Measurements from ENCODE around the gene EN1. TPM values are rescaled to one million over a fixed set of nuclear protein-coding genes. Genes with fewer than 3 reads are reported as not detected.

EN1 gene
- total and polyA plus RNA-seq, 8 donors: not detected

DNA sequence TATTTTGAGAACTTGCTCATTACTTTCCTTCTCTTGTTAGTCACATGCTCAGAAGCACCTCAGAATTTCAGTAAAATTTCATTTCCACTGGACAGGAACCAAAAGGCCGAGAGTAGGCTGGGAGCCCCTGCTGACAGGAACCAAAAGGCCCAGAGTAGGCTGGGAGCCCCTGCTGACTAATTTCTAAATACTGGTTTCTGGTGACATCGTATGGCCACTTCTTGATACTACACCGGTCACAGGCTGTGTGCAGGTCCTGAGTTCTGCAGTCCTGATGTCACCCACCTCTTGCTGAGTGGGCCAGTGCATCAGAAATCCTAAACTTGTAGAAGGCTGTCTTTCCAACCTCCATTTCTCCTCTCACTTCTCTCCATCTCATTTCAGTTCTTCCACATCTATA is 17.7 kb upstream of the EN1 start:
- ATAC-seq (peak; percentile 89), DNase-seq (peak in 1 of 4 donors; percentile 59)
- Histone ChIP-seq H3K4me3 (no peak overlapping the region), H3K4me1 (no peaks in the 10 kb centered on the region), H3K9me3 (no peaks in the 10 kb centered on the region), H3K27me3 (peaks cover 18 to 49% of the 10 kb centered on the region in 2 donors), H3K36me3 (no peaks in the 10 kb centered on the region), H3K27ac (no peak overlapping the region)
- TF ChIP-seq, protein P1, sequence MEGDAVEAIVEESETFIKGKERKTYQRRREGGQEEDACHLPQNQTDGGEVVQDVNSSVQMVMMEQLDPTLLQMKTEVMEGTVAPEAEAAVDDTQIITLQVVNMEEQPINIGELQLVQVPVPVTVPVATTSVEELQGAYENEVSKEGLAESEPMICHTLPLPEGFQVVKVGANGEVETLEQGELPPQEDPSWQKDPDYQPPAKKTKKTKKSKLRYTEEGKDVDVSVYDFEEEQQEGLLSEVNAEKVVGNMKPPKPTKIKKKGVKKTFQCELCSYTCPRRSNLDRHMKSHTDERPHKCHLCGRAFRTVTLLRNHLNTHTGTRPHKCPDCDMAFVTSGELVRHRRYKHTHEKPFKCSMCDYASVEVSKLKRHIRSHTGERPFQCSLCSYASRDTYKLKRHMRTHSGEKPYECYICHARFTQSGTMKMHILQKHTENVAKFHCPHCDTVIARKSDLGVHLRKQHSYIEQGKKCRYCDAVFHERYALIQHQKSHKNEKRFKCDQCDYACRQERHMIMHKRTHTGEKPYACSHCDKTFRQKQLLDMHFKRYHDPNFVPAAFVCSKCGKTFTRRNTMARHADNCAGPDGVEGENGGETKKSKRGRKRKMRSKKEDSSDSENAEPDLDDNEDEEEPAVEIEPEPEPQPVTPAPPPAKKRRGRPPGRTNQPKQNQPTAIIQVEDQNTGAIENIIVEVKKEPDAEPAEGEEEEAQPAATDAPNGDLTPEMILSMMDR (IDR thresholded peaks at IDR 0.05): peak; percentile 44 to 52
- intact Hi-C loops (cut with DNase I): loop anchor here in 1 of 2 donors (10.0 kb wide), 1 partner anchor 820 kb away; no protein-coding TSS in a partner anchor

DNA sequence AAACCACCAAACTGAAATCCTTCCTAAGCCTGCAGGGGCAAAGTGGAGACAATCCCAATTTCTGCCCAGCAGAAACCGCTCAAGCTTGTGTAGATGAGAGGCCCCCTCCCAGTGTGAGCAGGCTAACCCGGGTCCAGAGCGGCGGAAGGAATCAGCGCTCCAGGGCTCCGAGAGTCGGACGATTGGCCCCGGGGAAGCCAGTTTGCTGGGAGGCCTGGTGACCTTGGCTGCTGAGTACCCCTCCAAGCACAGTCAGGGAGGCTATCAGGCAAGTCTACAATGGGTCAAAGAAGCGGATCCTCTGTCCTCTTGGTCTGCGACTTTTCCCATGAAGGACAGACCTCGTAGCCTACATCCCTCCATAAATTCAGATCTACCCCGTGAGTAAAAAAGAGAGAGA is 16.8 kb upstream of the EN1 start:
- H3K4me1 ChIP-seq: no peaks in the 10 kb centered on the region
- intact Hi-C loops (cut with DNase I): loop anchor here in 1 of 2 donors (10.0 kb wide), 1 partner anchor 819 kb away; no protein-coding TSS in a partner anchor
- peaks cover 27 to 58% of the 10 kb centered on the region in 2 donors for H3K27me3 ChIP-seq
- no peaks in the 10 kb centered on the region for H3K36me3 ChIP-seq
- no peak overlapping the region for H3K27ac ChIP-seq
- H3K9me3 ChIP-seq: no peaks in the 10 kb centered on the region
- no peak overlapping the region for H3K4me3 ChIP-seq
- TF ChIP-seq, protein P1 (IDR thresholded peaks at IDR 0.05): no peak
- ATAC-seq (no peak), DNase-seq (no peak)

DNA sequence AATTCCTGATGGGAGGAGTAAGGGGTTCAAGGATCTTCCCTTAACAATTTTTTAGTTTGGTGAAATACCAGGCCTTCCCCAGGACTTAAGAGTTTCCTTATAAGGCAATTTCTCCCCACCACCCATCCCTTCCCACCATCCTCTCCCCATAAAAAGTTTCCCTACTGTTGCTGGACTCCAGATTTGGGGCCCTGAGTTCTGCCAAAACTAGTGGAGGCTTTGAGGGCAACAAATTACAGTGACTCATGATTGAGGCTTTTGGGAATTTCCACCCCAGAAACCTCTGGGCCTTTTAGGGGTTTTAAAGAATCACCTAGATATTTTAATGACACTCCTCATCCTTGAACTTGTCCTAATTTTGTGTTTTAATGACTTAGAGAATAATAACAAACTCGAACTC is 14.3 kb upstream of the EN1 start:
- ATAC-seq: no peak
- Histone ChIP-seq H3K27ac (no peak overlapping the region), H3K27me3 (peaks cover 52 to 83% of the 10 kb centered on the region in 2 donors), H3K4me3 (no peak overlapping the region), H3K4me1 (no peaks in the 10 kb centered on the region), H3K9me3 (no peaks in the 10 kb centered on the region), H3K36me3 (no peaks in the 10 kb centered on the region)
- intact Hi-C loops (cut with DNase I): loop anchor here in 1 of 2 donors (10.0 kb wide), 1 partner anchor 817 kb away; no protein-coding TSS in a partner anchor
- TF ChIP-seq, protein P1 (IDR thresholded peaks at IDR 0.05): no peak
- no peak for DNase-seq

DNA sequence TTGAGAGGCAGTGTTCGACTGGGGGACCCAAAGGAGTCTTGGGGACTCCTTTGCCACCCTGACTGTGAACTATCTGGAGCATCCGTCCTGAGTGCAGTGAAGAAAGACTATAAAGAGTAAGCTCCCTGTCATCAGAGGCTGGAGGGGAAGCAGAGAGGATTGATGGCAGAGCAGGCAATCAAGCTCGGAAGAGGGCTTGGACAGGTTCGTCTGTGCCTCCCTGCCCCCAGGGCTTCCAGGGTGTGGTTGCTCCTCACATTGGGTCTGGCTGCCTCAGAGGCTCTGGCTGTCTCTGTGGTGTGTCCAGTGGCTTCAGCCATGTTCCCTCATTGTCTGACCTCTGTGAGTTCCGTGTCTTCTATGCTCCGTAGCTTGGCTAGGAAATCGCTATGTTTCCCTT is 13.8 kb upstream of the EN1 start:
- H3K27me3 ChIP-seq: peaks cover 57 to 88% of the 10 kb centered on the region in 2 donors
- intact Hi-C loops (cut with DNase I): loop anchor here in 1 of 2 donors (10.0 kb wide), 1 partner anchor 816 kb away; no protein-coding TSS in a partner anchor

DNA sequence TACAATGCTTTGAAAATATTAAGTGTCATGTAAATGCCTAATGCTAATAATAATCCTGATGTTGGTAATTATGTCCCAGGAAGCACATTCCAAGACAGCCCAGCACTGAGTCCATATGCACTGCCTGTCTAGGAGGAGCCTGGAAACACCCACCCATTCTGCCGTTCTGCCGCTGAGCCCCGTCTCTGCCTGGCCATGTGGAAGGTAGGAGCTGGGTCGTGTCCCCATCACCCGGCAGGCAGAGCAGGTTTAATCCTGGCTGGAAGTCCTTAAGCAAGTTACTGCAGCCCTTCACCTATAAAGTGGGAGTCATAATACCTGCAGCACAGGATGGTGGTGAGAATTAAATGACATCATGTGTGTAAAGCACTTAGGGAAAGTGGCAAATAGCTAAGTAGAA is 13.1 kb upstream of the EN1 start:
- intact Hi-C loops (cut with DNase I): loop anchor here in 1 of 2 donors (10.0 kb wide), 1 partner anchor 816 kb away; no protein-coding TSS in a partner anchor
- H3K27ac ChIP-seq: no peak overlapping the region

More for the DNA sequence above, 13.8 kb upstream of the EN1 start:
- DNase-seq: no peak
- no peaks in the 10 kb centered on the region for H3K36me3 ChIP-seq
- H3K4me1 ChIP-seq: no peaks in the 10 kb centered on the region
- no peak overlapping the region for H3K4me3 ChIP-seq
- H3K9me3 ChIP-seq: no peaks in the 10 kb centered on the region
- TF ChIP-seq, protein P1 (IDR thresholded peaks at IDR 0.05): no peak
- no peak for ATAC-seq
- H3K27ac ChIP-seq: no peak overlapping the region

More for the DNA sequence above, 13.1 kb upstream of the EN1 start:
- Histone ChIP-seq H3K36me3 (no peaks in the 10 kb centered on the region), H3K4me3 (no peak overlapping the region), H3K9me3 (no peaks in the 10 kb centered on the region), H3K4me1 (peaks cover 4 to 7% of the 10 kb centered on the region in 2 donors), H3K27me3 (peaks cover 63 to 95% of the 10 kb centered on the region in 2 donors)
- peak in 1 of 4 donors; percentile 26 for DNase-seq
- ATAC-seq: no peak
- TF ChIP-seq, protein P1 (IDR thresholded peaks at IDR 0.05): no peak

Measured in left lung (tissue), 10 donors.